LNCaP clone FGC (cell line): Measurements from ENCODE around the gene FBLN1.
A peak's percentile ranks its signal among the peaks of the same experiment; 100 is the strongest.

Experiments
- DNase-seq: peaks from one replicate; pipeline ENCODE4 v3.0.0-alpha.2; 2011; ENCODE audit warnings: low read depth
- H3K4me3 ChIP-seq: 2 replicates; pipeline ENCODE4 v1.5.1; 2011; ENCODE audit warnings: mild to moderate bottlenecking, low read depth, low read length, control low read depth
- CTCF ChIP-seq: IDR thresholded peaks from 2 replicates; pipeline ENCODE4 v1.5.1; 2012; ENCODE audit warnings: mild to moderate bottlenecking; ENCODE audit not compliant: control insufficient read depth, insufficient read depth; ENCODE audit errors: extremely low read depth

Gene FBLN1

GRCh38 chr22:45575607-45576272, 73.1 kb downstream of the FBLN1 start:
- no peak for TF ChIP-seq CTCF
- no peak overlapping the region for H3K4me3 ChIP-seq
- no peak for DNase-seq

GRCh38 chr22:45576273-45576625, 73.6 kb downstream of the FBLN1 start:
- no peak for TF ChIP-seq CTCF
- H3K4me3 ChIP-seq: no peak overlapping the region
- no peak for DNase-seq

- no peak for DNase-seq
- TF ChIP-seq CTCF: no peak
- H3K4me3 ChIP-seq: no peak overlapping the region
These were observed 74.2 kb downstream of the FBLN1 start for GRCh38 chr22:45576730-45577464.

GRCh38 chr22:45577746-45578523, 75.3 kb downstream of the FBLN1 start:
- H3K4me3 ChIP-seq: peak overlapping the region; percentile 17
- DNase-seq: peak; percentile 66
- peak; percentile 94 for TF ChIP-seq CTCF

- no peak for TF ChIP-seq CTCF
- DNase-seq: no peak
- no peak overlapping the region for H3K4me3 ChIP-seq
These were observed 76.0 kb downstream of the FBLN1 start for GRCh38 chr22:45578524-45579147.

GRCh38 chr22:45579306-45579705, 76.6 kb downstream of the FBLN1 start:
- DNase-seq: no peak

More at GRCh38 chr22:45579306-45579705, 76.6 kb downstream of the FBLN1 start:
- H3K4me3 ChIP-seq: no peak overlapping the region
- no peak for TF ChIP-seq CTCF
